ENCODE results near the gene FBN1. TPM values are rescaled to one million over a fixed set of nuclear protein-coding genes. Genes with fewer than 3 reads are reported as not detected.

The FBN1 gene
- total RNA-seq, 6 donors from 2014 or later = 20.3 to 159 (median 44.3) TPM

DNA sequence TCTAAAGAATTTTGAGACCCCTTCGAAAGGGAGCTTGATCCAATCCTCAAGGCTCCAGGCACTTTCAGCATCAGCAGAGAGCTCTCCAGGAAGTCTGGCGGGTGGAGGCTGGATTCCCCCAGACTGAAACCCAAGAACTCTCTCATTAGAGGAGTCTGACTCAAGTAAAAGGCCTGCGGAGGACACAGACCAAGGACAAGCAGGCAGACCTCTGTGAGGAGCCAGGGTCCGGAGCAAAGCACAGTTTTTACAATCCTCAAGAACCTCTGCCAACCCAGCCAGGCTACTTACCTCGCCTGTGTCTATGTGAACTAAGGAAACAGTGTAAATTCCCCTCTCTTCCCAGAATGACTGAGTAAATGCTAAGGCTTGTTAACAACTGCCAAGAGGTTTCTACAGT is 86.2 kb downstream of the FBN1 start:
- H3K27ac ChIP-seq = peak overlapping the region in 2 of 4 donors; percentile 37 to 53
- ATAC-seq (ENCODE audit: low FRiP score in 2 of 2) (peak; percentile 55 to 77), DNase-seq (no peak)
- TF ChIP-seq POLR2AphosphoS5 (IDR thresholded peaks at IDR 0.05) (no peak), EP300 (IDR thresholded peaks at IDR 0.05) (no peak), POLR2A (IDR thresholded peaks at IDR 0.05) (no peak)
- TF ChIP-seq, protein P1, sequence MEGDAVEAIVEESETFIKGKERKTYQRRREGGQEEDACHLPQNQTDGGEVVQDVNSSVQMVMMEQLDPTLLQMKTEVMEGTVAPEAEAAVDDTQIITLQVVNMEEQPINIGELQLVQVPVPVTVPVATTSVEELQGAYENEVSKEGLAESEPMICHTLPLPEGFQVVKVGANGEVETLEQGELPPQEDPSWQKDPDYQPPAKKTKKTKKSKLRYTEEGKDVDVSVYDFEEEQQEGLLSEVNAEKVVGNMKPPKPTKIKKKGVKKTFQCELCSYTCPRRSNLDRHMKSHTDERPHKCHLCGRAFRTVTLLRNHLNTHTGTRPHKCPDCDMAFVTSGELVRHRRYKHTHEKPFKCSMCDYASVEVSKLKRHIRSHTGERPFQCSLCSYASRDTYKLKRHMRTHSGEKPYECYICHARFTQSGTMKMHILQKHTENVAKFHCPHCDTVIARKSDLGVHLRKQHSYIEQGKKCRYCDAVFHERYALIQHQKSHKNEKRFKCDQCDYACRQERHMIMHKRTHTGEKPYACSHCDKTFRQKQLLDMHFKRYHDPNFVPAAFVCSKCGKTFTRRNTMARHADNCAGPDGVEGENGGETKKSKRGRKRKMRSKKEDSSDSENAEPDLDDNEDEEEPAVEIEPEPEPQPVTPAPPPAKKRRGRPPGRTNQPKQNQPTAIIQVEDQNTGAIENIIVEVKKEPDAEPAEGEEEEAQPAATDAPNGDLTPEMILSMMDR (IDR thresholded peaks at IDR 0.05) = no peak
- H3K4me1 ChIP-seq = peaks cover 3 to 5% (median 4%) of the 10 kb centered on the region in 4 donors
- H3K36me3 ChIP-seq = no peaks in the 10 kb centered on the region
- no peaks in the 10 kb centered on the region for H3K27me3 ChIP-seq
- H3K9me3 ChIP-seq = no peaks in the 10 kb centered on the region
- 49 to 53% methylated on average over 5 of the region's 5 CpGs for WGBS, 2 donors
- no peak overlapping the region for H3K4me3 ChIP-seq

GRCh38 chr15:48558226-48558625 is 87.3 kb downstream of the FBN1 start:
- no peaks in the 10 kb centered on the region for H3K36me3 ChIP-seq
- no peak overlapping the region for H3K4me3 ChIP-seq
- DNase-seq (no peak), ATAC-seq (ENCODE audit: low FRiP score in 2 of 2) (no peak)
- H3K4me1 ChIP-seq = peaks cover 3 to 5% (median 4%) of the 10 kb centered on the region in 4 donors
- H3K27ac ChIP-seq = no peak overlapping the region
- no peaks in the 10 kb centered on the region for H3K27me3 ChIP-seq
- H3K9me3 ChIP-seq = no peaks in the 10 kb centered on the region
- TF ChIP-seq POLR2AphosphoS5 (IDR thresholded peaks at IDR 0.05) (no peak), POLR2A (IDR thresholded peaks at IDR 0.05) (no peak), EP300 (IDR thresholded peaks at IDR 0.05) (no peak)
- TF ChIP-seq, protein P1 (IDR thresholded peaks at IDR 0.05) = no peak

- Histone ChIP-seq H3K27me3 (no peaks in the 10 kb centered on the region), H3K36me3 (no peaks in the 10 kb centered on the region), H3K4me1 (peaks cover 3 to 5% (median 4%) of the 10 kb centered on the region in 4 donors), H3K4me3 (no peak overlapping the region), H3K27ac (no peak overlapping the region), H3K9me3 (no peaks in the 10 kb centered on the region)
- no peak for DNase-seq
- TF ChIP-seq EP300 (IDR thresholded peaks at IDR 0.05) (no peak), POLR2AphosphoS5 (IDR thresholded peaks at IDR 0.05) (no peak), POLR2A (IDR thresholded peaks at IDR 0.05) (no peak)
- TF ChIP-seq, protein P1 (IDR thresholded peaks at IDR 0.05) = no peak
- 75 to 89% methylated on average over 8 of the region's 8 CpGs for WGBS, 2 donors
- no peak for ATAC-seq (ENCODE audit: low FRiP score in 2 of 2)
Measured at GRCh38 chr15:48557335-48557734, 88.2 kb downstream of the FBN1 start.

DNA sequence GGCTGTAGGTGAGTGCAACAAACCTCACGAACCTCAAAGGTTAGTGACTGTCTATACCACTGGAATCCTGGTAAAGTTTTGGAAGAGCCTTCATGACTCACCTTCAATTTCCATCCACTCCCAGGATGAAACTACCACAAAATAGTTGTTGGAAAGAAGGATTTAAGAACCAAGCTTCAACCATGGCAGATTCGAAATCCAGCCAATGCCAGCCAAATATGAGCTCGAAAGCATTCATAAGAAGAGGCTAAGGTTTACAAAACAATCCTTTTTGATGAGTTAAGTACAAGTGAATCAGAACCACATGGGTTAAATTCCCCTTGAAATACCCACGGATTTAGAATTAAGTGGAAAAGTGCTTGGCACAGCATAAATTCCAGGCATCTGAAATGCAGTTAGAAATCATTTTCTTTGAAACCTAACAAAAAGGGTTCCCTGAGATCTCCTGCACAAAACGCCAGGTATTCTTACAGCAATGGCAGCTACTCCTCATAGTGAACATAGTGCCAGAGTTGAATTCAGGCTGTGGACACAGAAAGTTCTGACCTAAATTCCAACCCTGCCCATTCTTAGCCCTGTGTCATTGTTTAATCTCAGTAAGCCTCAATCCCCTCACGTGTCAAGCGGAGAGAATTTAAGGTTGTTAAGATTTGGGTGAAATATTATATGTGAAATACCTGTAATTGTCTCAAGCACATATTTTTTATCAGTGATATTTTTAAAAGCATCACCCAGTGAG is 89.2 kb downstream of the FBN1 start:
- H3K36me3 ChIP-seq = no peaks in the 10 kb centered on the region
- no peaks in the 10 kb centered on the region for H3K9me3 ChIP-seq
- H3K27ac ChIP-seq = no peak overlapping the region
- no peak overlapping the region for H3K4me3 ChIP-seq
- DNase-seq = no peak
- no peak for TF ChIP-seq POLR2A (IDR thresholded peaks at IDR 0.05)
- no peak for TF ChIP-seq EP300 (IDR thresholded peaks at IDR 0.05)
- TF ChIP-seq, protein P1 (IDR thresholded peaks at IDR 0.05) = no peak
- TF ChIP-seq POLR2AphosphoS5 (IDR thresholded peaks at IDR 0.05) = no peak
- WGBS, 2 donors = 85 to 88% methylated on average over 7 of the region's 7 CpGs
- no peak for ATAC-seq (ENCODE audit: low FRiP score in 2 of 2)
- H3K4me1 ChIP-seq = peaks cover 3 to 5% (median 4%) of the 10 kb centered on the region in 4 donors
- no peaks in the 10 kb centered on the region for H3K27me3 ChIP-seq

All from upper lobe of left lung (tissue), 6 donors.